ENCODE data around the gene CENPT.
"Not testable (repeated sequence)": the region's sequence is repeated elsewhere in the genome, so short reads cannot be mapped to it uniquely, and the experiment has no call there.

Gene CENPT

GRCh38 chr16:67846063-67846319 is 1.5 kb downstream of the CENPT start:
- no peak for DNase-seq

- no peak for DNase-seq
Measured at GRCh38 chr16:67845291-67846062, 2.0 kb downstream of the CENPT start.

GRCh38 chr16:67844497-67844896 is 3.0 kb downstream of the CENPT start:
- no peak for DNase-seq

DNA sequence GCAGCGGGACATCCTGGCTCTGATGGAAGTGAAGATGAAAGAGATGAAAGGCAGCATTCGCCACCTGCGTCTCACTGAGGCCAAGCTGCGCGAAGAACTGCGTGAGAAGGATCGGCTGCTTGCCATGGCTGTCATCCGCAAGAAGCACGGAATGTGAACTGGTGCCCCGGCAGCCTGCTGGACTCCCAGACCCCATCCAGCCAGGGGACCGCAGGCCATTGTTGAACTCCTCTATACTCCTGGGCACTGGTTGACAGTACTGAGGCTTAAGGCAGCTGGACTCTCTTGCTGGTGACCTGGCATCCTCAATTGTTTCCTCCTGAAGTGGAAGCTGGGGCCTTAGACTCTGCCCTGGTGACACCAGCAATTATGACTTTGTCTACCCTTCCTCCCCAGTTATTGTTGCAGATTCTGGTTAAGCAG is 4.1 kb downstream of the CENPT start:
- DNase-seq: no peak

DNA sequence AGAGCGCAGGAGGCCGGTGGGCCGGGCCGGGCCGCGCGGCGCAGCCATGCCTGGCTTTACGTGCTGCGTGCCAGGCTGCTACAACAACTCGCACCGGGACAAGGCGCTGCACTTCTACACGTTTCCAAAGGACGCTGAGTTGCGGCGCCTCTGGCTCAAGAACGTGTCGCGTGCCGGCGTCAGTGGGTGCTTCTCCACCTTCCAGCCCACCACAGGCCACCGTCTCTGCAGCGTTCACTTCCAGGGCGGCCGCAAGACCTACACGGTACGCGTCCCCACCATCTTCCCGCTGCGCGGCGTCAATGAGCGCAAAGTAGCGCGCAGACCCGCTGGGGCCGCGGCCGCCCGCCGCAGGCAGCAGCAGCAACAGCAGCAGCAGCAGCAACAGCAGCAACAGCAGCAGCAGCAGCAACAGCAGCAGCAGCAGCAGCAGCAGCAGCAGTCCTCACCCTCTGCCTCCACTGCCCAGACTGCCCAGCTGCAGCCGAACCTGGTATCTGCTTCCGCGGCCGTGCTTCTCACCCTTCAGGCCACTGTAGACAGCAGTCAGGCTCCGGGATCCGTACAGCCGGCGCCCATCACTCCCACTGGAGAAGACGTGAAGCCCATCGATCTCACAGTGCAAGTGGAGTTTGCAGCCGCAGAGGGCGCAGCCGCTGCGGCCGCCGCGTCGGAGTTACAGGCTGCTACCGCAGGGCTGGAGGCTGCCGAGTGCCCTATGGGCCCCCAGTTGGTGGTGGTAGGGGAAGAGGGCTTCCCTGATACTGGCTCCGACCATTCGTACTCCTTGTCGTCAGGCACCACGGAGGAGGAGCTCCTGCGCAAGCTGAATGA is 4.8 kb downstream of the CENPT start:
- no peak for DNase-seq

- peak; percentile 83 for DNase-seq
Measured at GRCh38 chr16:67841816-67842508, 5.5 kb downstream of the CENPT start, which contains the start of gene THAP11. Gene THAP11, plus strand, starts transcription at chr16:67842320. Its CDS starts 235 bp downstream, at chr16:67842555.

DNA sequence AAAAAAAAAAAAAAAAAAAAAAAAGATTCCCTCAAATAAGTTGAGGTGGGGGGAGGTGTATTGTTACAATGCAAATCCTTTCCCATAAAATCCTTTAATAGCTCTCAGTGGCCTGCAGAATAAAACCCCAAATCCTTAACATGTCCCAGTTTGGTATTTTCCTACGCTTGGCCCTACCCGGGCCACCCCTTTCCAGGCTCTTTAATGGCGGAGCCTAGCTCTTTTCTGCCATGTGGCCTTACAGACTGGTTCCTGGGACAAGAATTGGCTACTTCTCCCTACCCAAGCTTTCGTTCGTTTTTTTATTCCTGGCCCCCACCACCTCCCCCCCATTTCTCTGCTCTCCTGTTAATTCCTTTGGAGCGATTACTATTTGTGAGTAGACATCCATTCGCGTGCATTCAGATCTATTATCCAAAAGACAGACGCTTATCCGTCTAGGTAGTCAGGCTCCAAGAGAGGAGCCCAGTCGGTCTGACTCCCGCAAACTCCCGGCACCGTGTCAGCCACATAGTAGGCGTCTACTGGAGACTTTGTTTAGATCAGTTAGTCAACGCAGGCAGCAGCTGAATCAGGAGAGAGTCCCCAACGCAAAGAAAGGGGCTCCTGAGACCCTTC is 6.2 kb downstream of the CENPT start:
- DNase-seq: no peak

- no peak for DNase-seq
Measured at GRCh38 chr16:67837811-67838210, 9.7 kb downstream of the CENPT start.

- not testable (repeated sequence) for DNase-seq
Measured at GRCh38 chr16:67837190-67837589, 10.3 kb downstream of the CENPT start.

DNA sequence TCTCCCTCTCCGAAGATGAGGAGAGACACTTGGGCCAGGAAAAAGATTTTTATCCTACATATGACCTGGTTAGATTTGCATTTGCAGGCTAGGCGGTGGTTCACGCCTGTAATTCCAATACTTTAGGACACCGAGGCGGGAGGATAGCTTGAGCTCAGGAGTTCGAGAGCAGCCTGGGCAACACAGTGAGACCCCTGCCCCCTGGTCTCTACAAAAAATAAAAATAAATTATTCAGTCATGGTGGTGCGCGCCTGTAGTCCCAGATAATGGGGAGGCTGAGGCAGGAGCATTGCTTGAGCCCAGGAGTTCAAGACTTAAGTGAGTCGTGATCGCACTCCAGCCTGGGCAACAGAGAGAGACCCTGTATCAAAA is 13.3 kb downstream of the CENPT start:
- DNase-seq: no peak

DNA sequence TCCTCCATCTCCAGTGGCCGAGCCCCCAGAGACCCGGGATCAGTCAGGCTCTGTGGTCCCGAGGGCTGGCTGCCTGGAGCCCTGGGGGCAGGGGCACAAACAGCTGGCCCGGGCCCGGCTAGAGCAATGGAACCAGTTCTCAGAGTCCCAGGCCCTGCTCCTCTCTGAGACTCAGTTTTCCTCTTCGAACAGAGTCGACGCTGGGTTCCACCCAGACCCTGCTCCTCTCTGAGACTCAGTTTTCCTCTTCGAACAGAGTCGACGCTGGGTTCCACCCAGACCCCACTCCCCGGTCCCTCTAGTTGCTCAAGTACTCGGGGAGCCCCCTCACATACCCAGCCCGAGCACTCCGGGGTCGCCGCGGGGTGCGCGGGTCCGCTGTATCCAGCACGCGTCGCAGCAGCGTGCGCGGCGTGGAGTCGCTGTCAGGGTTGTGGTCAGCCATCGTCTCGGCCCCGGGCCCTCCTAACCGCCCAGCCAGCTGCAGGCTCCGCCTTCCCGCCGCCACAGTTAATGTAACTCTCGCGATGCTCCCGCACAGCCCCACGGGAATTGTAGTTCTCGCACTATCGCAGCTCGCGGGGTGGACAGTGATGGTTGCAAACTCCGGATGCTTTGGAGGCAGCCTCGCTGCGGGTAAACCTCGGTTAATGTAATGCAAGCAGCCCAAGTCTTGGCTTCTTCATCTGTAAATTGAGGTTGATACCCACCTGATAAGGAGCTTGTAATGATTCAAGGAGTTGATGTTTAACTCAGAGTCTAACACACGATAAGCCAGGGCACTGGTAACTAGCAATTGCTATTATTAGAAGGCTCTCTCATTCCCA is 13.9 kb downstream of the CENPT start:
- no peak for DNase-seq

GRCh38 chr16:67833030-67833414 is 14.5 kb downstream of the CENPT start:
- DNase-seq: no peak

GRCh38 chr16:67828651-67829050 is 18.8 kb downstream of the CENPT start:
- no peak for DNase-seq

DNA sequence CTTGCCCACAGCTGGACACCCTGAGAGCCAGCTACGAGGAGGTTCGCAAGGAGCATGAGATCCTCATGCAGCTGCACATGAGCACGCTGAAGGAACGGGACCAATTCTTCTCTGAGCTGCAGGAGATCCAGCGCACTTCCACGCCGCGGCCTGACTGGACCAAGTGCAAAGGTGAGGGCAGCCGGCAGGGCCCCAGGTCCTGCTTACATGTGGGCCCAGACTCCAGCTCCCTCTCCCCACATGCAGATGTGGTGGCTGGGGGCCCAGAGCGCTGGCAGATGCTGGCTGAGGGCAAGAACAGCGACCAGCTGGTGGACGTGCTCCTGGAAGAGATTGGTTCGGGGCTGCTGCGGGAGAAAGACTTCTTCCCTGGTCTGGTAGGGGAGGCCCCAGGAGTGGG is 21.6 kb downstream of the CENPT start:
- no peak for DNase-seq

- no peak for DNase-seq
Measured at GRCh38 chr16:67825119-67825518, 22.4 kb downstream of the CENPT start.

GRCh38 chr16:67822511-67822910 is 25.0 kb downstream of the CENPT start:
- no peak for DNase-seq

GRCh38 chr16:67820608-67821259 is 26.8 kb downstream of the CENPT start:
- DNase-seq: no peak

DNA sequence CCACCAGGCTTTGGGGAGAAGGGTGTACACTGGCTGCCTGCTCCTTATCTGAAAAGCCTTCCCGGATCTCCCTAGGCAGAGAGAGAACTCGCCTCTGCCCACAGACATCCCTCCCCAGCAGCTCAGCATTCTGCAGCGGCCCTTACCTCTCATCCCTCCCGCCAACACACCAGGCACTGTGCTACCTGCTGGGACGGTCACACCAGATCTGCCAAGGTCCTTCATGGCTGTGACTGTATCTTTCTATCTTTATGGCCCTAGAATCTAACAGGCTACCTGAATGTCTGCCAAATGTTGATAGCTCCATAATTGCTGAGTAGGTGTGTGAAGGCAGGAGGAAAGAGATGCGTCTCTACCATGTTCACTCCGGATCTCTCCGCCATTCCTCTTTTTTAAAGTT is 32.9 kb downstream of the CENPT start:
- DNase-seq: no peak

DNA sequence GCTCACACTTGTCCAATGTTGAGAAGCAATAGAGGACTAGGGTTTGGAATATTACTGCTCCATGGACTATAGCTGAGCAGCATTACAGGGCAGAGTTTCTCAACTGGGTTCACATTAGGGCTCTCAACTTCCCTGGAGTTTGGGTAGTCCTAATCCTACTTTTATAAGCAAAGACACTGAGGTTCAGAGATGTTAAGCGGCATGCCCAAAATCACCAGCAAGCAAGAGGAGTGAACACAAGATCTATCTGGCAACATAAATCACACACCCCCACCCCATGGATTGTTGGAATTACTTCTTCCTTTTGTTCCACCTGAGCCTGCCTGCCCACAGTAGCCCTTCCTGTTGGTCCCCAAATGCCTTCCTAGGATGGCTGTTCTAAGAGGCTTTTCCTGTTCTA is 35.6 kb downstream of the CENPT start:
- DNase-seq: no peak

GRCh38 chr16:67807148-67807682 is 40.3 kb downstream of the CENPT start:
- no peak for DNase-seq

GRCh38 chr16:67806428-67807147 is 40.9 kb downstream of the CENPT start, which contains the start of the genes RANBP10 and TSNAXIP1:
Gene RANBP10, minus strand, starts transcription at chr16:67806560. Its CDS starts 24 bp downstream, at chr16:67806536.
Gene TSNAXIP1, plus strand, starts transcription at chr16:67806889. Its CDS starts 261 bp downstream, at chr16:67807150.
- peak; percentile 96 for DNase-seq

All from SIG-M5 (cell line).